GM19239 (cell line): ENCODE data around the gene ZNF775.
A peak's percentile ranks its signal among the peaks of the same experiment; 100 is the strongest.

Experiments used
- DNase-seq: peaks from one replicate; pipeline ENCODE4 v3.0.0; 2011; ENCODE audit warnings: low spot score; ENCODE audit not compliant: insufficient read length
- FAIRE-seq: peaks from 2 replicates; lab custom pipeline; 2011; peaks lifted over from hg19 to GRCh38; lab: Jason Lieb, UNC

Gene ZNF775

DNA sequence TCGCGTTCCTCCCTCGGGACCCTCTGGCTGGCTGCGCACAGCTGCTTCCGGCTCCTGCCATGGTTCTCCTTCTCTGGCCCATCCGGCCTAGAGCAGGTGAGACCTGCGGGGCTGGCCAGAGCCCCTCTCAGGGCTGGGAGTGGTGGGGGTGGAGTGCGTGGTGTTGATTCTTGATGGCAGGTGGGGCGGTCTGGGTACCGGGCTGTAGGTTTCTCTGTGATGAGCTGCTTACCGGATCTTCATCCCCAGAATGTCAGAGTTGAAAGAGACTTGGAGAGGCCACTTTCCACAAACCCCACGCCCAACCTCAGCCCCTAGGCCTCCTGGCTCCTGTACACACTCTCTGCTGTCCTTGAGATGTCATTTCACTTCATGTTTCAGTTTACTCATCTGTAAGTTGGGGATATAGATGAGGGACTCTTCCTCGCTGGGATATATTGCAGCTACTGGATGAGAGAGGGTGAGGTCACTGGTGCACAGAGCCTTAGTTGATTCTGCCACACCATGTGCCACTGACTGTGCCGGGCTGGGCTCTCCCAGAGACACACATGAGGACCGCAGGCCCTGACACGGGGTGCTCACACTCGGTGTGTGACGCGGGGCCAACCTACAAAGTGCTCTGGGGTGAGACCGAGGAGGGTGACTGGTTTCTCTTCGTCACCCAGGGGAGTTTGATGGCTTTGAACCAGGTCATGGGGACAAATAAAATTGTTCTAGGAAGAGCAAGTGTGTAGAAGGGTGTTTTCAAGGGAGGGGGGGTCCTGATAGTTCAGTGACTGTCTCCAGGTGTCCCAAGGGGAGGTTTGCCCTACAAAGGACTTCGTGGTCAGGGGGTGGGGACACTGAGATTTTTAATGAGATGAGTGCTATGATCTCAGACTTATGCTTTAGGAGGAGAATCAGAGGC lies 29.5 kb downstream of the ZNF775 start:
- peak; percentile 88 for FAIRE-seq
- DNase-seq, result no peak

DNA sequence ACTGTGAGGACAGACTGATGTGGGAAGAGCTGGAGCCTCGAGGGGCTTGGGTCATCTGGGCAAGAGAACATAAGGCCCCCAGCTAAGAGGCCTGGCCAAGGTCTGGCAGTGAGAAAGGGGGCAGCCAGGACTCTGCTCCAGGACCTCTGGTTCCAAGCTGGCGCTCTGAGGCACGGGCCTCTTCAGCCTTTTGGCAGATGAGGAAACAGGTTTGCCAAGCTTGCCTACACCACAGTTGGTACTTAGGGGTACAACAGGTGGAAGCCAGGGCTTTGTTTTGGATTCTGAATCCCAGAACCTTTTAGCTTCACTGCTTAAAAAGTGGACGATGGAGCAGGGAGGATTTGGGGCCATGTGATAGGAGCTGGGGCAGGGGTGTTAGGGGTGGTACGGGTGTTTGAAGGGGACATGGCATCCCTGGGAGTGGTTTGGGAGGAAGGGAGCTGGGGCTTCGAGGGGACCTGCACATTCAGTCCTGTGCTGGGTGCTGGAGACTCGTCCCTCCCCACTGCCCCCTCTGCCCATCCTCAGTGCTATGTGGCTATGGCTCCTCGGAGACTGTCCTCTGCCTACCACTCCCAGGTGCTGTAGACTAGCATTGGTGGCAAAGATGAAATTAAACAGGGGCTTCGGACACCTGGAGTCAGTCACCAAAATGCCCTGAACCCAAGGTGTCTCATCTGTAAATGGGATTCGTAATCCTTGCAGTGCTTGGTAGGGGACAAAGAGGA lies 30.3 kb downstream of the ZNF775 start:
- FAIRE-seq (no peak), DNase-seq (no peak)

DNA sequence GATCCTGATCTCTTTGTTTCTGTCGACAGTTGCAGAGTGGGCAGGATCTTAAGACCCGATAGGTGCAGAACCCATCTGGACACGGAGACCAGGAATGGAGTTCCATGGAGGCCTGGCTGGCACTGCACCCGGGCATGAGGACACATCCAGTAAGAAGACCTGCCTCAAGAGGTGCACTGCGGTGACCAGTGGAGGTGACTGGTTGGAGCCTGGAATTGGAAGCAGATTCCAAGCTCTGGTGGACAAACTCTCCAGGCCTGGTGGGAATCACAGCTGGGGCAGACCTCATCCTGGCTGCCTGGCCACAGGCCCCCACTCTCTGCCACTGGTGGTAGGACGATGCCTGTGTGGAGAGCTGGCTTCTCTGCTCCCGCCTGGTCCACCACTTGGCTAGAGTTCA lies 31.0 kb downstream of the ZNF775 start:
- FAIRE-seq (no peak), DNase-seq (no peak)

DNA sequence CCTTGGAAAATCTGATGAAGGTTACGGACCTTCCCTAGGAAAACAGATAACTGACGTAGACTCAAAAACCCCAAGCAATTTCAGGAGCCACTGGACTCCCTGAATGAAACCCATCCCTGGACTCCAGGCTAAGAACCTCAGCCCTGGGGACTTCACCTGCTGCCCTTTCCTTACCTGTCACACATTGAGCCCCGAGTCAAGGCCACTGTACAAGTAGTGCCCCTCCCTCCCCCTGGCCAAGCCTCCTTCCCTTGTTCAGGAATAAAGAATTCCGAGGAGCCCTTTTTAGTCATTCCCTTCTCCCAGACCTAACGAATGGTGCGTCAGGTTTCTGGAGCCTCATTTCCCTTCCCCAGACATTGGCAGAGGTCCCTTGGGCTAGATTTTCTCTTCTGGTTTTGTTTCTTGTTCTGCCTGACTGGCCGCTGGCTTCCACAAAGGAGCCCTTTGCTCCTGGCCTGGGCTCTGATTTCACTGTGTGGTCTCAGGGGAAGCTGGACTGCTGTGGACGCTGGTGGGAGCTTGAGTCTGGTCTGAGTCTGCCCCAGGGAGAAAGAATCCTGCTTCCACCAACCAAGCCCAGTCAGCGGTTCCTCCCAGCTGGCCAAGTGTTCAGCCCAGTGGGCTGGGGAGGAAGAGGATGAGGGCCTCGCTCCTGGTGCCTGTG lies 31.7 kb downstream of the ZNF775 start:
- FAIRE-seq (no peak), DNase-seq (no peak)

DNA sequence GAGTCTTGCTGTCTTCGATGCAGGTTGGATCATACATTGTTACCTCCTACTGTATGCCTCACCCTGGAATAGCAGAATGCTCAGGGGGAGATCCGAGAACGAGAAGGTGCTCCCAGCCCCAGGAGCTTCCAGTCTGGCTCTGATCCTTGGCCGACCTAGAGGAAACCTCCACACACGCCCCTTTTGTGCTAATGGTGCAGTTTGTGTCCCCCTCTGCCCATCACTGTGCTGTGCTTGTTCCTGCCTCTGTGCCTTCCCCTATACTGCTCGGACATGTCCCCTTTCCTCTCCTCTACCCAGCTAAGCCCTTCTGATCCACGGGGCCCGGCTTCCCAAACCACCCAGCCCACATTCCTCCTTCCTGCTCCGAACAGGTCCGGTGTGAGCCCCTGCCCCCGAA lies 32.5 kb downstream of the ZNF775 start:
- no peak for FAIRE-seq

DNA sequence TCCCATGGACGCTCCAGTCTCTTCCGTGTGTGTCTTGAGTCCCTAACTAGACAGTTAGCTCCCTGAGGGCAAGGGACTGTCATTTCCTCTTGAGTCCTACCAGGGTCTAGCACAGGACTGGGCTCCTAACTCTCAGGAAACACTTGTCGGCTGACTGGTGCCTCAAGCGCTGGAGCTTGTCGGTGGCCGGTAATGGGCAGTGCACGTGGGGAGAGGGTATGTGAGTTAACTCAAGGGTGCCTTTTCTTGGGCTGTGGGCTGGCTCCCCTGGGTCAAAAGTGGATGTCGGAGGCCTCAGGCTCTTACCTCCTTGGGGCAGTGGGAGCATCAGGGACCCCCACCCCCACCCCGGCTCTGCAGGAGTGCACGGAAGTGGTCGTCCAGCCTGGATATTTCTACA lies 32.9 kb downstream of the ZNF775 start:
- FAIRE-seq (no peak), DNase-seq (no peak)

More for the DNA sequence above, 32.5 kb downstream of the ZNF775 start:
- no peak for DNase-seq

DNA sequence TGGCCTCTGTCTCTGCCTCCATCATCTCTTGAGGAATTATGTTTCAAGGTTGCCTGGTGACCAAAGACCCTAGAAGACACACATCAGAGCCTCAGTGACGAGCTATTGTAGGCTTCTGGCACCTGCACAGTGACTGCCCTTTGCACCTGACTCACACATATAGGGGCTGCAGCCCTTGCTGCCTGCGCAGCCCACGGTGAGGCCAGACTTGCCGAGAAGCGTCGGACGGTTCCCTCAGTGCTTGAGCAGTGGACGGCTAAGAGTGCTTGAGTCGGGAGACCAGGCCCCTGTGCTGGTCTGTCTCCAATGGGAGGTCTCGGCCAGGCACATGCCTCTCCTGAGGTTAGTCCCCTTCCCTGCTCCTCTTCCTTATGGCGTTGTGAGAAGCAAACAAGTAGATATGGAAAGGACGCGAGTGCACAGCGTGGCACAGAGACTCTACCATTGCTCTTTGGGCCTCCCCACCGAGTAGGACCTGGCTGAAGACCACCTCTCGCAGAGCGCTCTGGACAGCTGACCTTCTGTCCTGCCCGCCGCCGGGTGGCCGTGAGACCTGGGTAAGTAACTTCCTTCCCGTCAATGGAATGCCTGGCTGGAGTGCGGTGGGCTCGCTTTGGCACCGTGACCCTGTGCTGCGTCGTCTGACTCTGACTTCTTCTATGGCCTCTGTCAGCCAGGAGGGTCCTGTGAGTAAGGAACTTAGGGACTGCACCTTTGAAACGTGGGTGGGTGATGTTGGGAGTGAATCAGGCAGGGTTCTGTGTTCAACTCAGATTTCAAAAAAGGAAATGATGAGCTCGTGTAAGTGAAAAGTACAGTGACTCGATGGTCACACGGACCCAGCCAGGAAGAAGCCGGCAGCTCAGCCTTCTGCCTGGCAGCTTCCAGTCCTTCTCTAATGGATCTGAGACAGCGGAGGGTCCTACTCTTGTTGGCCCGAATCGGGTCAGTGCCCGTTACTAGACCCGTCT lies 33.7 kb downstream of the ZNF775 start:
- no peak for DNase-seq
- FAIRE-seq, result no peak

DNA sequence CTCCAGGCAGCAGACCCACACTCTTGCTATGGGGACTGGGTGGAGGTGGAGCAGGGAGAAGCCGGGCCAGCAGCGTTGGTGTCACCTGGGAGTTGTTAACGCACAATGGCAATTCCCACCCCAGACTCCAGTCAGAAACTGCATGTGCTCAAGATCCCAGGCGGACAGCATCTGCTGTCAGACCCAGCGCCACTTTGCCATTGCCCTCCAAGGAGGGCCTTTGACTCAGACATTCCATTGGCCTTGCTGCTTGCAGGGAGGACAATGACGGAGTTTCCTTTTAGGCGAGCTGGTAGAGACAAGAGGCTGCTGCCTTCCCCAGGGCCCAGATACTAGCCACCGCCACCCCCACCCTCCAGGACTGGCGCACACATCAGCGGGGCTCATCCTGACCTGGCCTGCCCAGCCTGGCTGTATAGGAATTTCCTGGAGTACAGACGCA lies 34.5 kb downstream of the ZNF775 start:
- DNase-seq (no peak), FAIRE-seq (no peak)

DNA sequence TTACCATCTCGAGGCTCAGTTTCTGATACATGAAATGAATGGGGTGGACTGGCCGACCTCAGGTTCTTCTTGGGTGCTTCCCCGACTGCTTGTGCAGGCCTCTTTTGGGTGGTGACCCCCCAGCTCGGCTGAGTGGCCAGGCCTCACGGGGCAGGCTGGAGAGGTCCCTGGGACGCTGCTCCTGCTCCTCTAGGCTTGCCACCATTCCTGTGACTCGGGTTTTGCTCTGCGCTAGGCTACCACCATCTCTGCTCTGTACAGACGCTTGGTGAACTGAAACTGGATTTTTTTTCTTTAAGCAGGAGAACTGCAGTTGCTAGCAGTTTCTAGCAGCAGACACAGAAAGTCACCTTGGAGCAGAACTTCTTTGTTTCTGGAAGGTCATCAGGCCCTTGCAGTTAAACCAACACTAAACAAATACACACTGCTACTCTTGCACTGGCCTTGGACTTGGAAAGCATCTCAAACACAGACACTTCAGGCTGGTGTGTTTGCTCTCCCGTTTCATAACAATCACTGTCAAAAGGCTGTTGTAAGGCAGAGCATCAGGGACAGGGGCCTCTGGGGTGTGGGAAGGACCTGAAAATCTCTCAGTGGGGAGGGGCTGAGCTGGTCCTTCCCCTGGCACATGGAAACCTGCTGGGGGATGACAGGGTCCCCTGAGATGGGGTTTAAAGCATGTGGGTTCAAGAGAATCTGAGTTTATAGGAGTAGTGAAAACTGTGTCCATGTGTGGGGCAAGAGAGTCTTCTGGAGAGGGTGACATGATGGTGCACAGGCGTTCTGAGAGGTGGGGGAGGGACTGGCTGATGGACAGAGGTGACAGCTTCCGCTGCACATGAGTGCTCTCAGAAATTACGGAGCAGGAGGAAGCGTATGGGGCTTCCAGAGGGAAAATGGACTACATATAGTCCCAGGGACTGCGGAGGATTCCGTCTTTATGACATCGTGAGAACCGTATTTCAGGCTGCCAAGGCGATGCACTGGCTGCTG lies 36.3 kb downstream of the ZNF775 start:
- FAIRE-seq, result no peak
- DNase-seq, result no peak

DNA sequence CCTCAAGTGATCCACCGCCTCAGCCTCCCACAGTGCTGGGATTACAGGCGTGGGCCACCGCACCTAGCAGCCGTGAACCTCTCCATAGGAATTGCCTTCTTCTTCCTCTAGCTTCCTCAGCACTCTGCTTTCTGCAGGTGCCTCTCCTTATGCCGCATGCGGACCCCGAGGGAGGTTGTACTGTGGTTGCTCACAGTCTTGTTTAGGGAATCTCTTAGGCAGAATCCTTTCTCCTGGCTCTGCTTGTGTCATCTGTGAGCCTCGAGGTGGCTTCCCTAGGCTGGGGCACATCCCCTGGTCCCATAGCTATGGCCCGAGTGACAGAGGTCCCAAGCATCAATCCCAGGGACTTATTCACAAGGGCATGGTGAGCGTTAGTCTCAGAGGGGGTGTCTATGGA lies 38.1 kb downstream of the ZNF775 start:
- no peak for DNase-seq

DNA sequence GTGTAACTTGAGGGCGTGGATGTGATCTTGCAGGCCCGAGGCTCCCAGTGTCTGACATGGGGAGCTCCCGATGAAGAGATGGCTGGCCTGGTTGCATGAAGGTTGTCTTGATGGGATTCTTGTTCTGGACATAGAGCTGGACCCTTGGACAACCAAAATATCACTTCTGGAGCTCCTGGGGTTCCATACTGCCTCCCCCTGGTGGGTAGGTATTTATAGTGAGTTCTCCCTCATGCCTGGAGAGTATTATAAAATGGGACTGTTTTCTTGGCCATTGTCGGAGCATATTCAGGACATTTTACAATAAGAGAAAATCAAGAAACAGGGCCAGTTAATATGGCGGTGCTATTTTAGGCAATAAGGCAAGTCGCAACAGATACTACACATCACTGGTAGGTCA lies 38.7 kb downstream of the ZNF775 start:
- no peak for FAIRE-seq
- DNase-seq, result no peak

More for the DNA sequence above, 38.1 kb downstream of the ZNF775 start:
- FAIRE-seq, result no peak

DNA sequence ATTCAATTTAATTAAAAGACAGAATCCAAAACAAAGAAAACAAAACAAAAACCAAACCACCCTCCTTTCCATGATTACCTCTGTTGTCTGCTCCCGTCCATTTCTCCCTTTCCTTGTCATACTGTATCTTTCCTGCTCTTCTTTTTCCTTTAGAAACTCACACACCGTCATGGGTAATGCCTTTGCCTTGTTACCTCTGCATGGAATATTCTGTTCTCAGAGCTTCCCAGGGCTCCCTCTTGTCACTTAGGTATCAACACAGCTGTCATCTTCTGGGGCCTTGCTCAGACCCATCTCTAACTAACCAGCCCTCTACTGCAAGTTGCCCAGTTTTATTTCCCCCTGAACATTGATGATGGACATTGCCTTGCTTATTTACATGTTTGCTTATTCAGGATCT lies 41.1 kb downstream of the ZNF775 start:
- no peak for DNase-seq
- FAIRE-seq, result no peak

DNA sequence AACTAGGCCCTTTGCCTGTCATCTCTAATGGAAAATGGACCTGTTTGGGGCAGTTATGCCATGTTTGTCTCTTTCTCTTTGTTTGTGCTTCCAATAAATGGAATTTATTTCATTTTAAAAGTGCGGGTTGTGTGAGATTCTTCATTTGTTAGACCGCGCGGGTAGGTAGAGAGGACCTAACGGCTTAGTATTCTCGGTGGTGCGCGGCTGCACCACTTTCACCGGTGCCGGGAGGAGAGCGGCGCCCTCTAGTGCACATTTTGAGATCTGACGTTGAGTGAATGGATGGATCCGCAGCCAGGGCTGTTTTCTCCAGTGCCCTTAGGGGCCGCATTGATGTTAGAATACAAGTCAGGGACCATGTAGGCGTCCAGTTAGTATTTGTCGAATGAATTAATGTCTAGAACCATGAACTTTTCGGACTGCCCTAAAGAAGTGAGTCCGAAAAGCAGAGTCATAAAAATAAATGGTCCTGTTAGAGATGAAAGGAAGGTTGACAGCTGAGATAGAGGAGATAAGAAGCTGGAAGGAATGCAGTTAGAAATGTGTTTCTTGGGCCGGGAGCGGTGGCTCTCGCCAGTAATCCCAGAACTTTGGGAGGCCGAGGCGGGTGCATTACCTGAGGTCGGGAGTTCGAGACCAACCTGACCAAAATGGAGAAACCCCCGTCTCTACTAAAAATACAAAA lies 42.0 kb downstream of the ZNF775 start:
- DNase-seq (no peak), FAIRE-seq (peak; percentile 94)

DNA sequence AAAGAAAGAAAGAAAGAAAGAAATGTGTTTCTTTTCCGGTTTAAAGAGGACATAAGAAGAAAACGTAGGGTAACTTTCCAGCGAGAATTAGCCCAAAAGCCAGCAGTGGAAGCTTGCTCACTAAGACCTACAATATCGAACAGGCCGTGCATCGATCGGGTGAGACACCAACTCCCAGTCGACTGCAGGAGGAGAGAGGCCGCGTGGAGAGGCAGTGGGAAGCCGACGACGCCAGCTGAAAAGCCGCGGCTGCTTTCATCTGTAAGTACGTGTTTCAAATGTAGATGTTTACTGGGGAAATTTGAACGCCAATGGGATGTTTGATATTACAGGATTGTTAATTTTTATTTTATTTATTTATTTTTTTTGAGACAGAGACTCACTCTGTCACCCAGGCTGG lies 42.7 kb downstream of the ZNF775 start:
- FAIRE-seq (no peak), DNase-seq (no peak)

DNA sequence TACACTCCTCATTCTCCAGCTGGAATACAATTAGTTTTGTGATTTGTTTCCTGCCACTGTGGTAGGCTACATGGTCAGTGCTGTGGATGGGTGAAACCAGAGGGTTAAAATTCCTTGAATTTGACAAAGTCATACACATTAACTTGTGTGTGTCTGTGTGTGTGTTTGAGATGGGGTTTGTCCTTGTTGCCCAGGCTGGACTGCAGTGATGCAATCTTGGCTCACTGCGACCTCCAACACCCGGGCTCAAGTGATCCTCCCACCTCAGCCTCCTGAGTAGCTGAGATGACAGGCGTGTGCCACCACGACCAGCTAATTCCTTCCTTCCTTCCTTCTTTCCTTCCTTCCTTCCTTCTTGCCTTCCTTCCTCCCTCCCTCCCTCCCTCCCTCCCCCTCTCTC lies 46.5 kb downstream of the ZNF775 start:
- FAIRE-seq, result no peak
- DNase-seq, result no peak

DNA sequence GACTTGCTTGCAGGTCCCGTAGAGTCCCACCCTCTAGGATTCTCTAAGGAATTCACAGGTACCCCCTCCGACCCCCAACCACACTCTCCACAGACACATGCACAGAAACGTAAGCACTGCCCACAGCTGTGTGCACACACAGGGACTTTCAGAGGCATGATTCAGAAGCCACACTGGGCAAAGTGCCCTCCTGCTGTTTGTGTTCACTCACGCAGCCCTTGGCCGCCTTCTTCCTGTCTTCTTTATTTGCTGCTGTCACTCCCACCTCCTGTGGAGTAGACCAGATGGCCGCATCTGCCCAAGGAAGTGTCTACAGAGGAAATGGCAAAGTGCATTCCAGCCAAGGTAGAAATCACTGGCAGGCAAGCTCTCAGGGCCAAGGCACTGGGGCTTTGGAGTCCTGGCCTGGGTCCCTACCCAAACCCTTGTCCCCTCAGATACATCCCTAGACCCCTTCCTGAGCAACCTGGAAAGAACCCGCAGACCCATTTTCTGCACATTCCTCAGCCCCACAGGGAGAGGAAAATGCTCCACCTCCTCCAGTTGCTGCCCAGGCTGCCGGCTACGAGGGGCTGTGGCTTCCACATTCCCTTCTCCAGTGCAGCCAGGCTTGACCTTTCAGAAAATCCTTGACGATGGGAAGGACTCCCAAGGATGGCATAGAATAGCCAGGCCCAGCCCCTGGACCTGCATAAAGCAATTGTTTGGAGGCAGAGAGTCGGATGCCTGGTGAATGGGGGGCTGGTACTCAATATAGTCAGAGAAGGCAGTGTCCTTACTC lies 49.7 kb downstream of the ZNF775 start:
- no peak for DNase-seq
- FAIRE-seq, result peak; percentile 63

DNA sequence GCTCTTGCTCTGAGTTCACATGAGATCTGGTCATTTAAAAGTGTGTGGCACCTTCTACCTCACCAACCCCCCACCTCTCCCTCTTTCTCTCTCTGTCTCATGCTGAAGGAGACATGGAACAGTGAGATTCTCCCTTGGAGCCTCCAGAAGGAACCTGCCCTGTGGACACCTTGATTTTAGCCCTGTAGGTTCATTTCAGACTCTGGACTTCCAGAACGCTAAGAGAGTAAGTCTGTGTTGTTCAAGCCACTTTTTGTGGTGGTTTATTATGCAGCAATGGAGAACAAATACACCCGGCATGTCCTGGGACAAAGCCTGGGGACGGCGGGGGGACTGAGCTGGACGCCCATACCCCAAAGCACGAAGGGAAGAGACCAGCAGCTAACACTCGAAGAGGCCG lies 50.6 kb downstream of the ZNF775 start:
- FAIRE-seq, result no peak
- DNase-seq, result no peak
